Panc1 (cell line): ENCODE results near the gene PCDHGA1. TPM values are rescaled to one million over a fixed set of nuclear protein-coding genes. Genes with fewer than 3 reads are reported as not detected.
"Not testable (repeated sequence)": the region's sequence is repeated elsewhere in the genome, so short reads cannot be mapped to it uniquely, and the experiment has no call there.

Source experiments
- ATAC-seq: fragments of 200-7000 bp; cut with Tn5 transposase; 2 replicates; pipeline ENCODE4 v1.9.1; 2020; ENCODE audit warnings: mild to moderate bottlenecking, moderate library complexity
- BruUV-seq: library from RNA; stranded (reverse); fragments of 400-500 nt; replicated peaks from 2 replicates; lab custom pipeline; 2021; lab: Mats Ljungman, UMichigan
- CTCF ChIA-PET: fragments of 300-600 bp; sonication (Branson Sonifier 250); formaldehyde crosslinking; loops from one replicate; lab custom pipeline; 2022; ENCODE audit warnings: antibody characterized with exemption; lab: Charles Lee
- POLR2A ChIA-PET: fragments of 300-600 bp; sonication (Branson Sonifier 250); formaldehyde crosslinking; loops from one replicate; lab custom pipeline; 2022; ENCODE audit warnings: antibody characterized with exemption; lab: Charles Lee
- DNase-seq: peaks from one replicate; pipeline ENCODE4 v3.0.0-alpha.2; 2010; ENCODE audit warnings: low read depth, low spot score
- H3K27ac ChIP-seq: 2 replicates; pipeline ENCODE4 v1.5.1; 2011; ENCODE audit warnings: mild to moderate bottlenecking, low read length, inconsistent platforms
- H3K27me3 ChIP-seq: fragments of 200-500 bp; sonication (Bioruptor generic); 2 replicates; pipeline ENCODE4 v1.6.0; 2014; ENCODE audit warnings: low read length, inconsistent platforms; ENCODE audit not compliant: control insufficient read depth, insufficient read depth
- H3K36me3 ChIP-seq: fragments of 200-500 bp; sonication (Bioruptor generic); 2 replicates; pipeline ENCODE4 v1.5.1; 2014; ENCODE audit warnings: inconsistent platforms, mild to moderate bottlenecking, low read length, moderate library complexity; ENCODE audit not compliant: control insufficient read depth, insufficient read depth
- H3K4me1 ChIP-seq: 2 replicates; pipeline ENCODE4 v1.5.1; 2011; ENCODE audit warnings: inconsistent platforms, mild to moderate bottlenecking, low read length, moderate library complexity; ENCODE audit not compliant: control insufficient read depth, insufficient read depth
- H3K4me3 ChIP-seq, 2 experiments: 2 replicates each; pipeline ENCODE4 v1.5.1; 2011 to 2012; ENCODE audit warnings: low read depth in 2 of 2, low read length in 2 of 2, mild to moderate bottlenecking in 2 of 2, inconsistent platforms in 1 of 2, moderate library complexity in 1 of 2
- H3K9me3 ChIP-seq: fragments of 200-500 bp; sonication (Bioruptor generic); 2 replicates; pipeline ENCODE4 v1.5.1; 2014; ENCODE audit warnings: low read depth, mild to moderate bottlenecking, inconsistent platforms, low read length, moderate library complexity; ENCODE audit not compliant: control insufficient read depth, insufficient read depth
- POLR2AphosphoS5 ChIP-seq: IDR thresholded peaks from 2 replicates; pipeline ENCODE4 v1.6.1; 2012; ENCODE audit warnings: mild to moderate bottlenecking, low read depth, low read length, moderate library complexity
- SIN3A ChIP-seq: IDR thresholded peaks from 2 replicates; pipeline ENCODE4 v1.6.1; 2012; ENCODE audit warnings: low read depth, mild to moderate bottlenecking, low read length, moderate library complexity, borderline replicate concordance; ENCODE audit not compliant: insufficient read depth
- TCF7L2 ChIP-seq: IDR thresholded peaks from 2 replicates; pipeline ENCODE4 v1.6.1; 2011; ENCODE audit warnings: mild to moderate bottlenecking, low read depth, low read length, inconsistent platforms
- in situ Hi-C: cut with HindIII; loops from 2 replicates; pipeline ENCODE4 v1.10.0; 2016; ENCODE audit warnings: low sequenced_read_pairs, low pct_unique_long_range_greater_than_20kb
- intact Hi-C: fragments of 100-400 bp; cut with micrococcal nuclease; formaldehyde crosslinking; loops from one replicate; pipeline ENCODE4 v1.10.0; 2022; ENCODE audit not compliant: unreplicated experiment
- total RNA-seq: library from RNA; stranded (reverse); gene quantifications from one replicate; pipeline ENCODE4 v1.2.1, GENCODE V29; 2021; ENCODE audit not compliant: unreplicated experiment
- TF ChIP-seq, protein P1 (sequence below): fragments of 450-650 bp; IDR thresholded peaks from 2 replicates; pipeline ENCODE4 v1.5.1; 2017; ENCODE audit warnings: mild to moderate bottlenecking
- TF ChIP-seq, protein P2 (sequence below), 2 experiments: IDR thresholded peaks; 2 replicates each; pipeline ENCODE4 v1.6.1; 2011 to 2012; ENCODE audit warnings: low read depth in 2 of 2, control low read depth in 1 of 2, low read length in 1 of 2, mild to moderate bottlenecking in 1 of 2, moderate library complexity in 1 of 2; ENCODE audit not compliant: insufficient read depth in 1 of 2

The PCDHGA1 gene
- total RNA-seq, 1 experiment from 2014 or later = 0.92 TPM

DNA sequence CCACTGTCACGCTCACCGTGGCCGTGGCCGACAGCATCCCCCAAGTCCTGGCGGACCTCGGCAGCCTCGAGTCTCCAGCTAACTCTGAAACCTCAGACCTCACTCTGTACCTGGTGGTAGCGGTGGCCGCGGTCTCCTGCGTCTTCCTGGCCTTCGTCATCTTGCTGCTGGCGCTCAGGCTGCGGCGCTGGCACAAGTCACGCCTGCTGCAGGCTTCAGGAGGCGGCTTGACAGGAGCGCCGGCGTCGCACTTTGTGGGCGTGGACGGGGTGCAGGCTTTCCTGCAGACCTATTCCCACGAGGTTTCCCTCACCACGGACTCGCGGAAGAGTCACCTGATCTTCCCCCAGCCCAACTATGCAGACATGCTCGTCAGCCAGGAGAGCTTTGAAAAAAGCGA is 102.4 kb downstream of the PCDHGA1 start:
- DNase-seq, H3K9me3 ChIP-seq, H3K4me1 ChIP-seq, H3K27me3 ChIP-seq, ATAC-seq, H3K36me3 ChIP-seq, H3K4me3 ChIP-seq, intact Hi-C loops, POLR2A ChIA-PET, BruUV-seq, H3K27ac ChIP-seq, in situ Hi-C loops: not testable (repeated sequence)
- CTCF ChIA-PET = interaction anchor here (0.7 kb wide), 1 partner anchor 508 kb away, joined by 3 read pairs; no protein-coding TSS in a partner anchor

DNA sequence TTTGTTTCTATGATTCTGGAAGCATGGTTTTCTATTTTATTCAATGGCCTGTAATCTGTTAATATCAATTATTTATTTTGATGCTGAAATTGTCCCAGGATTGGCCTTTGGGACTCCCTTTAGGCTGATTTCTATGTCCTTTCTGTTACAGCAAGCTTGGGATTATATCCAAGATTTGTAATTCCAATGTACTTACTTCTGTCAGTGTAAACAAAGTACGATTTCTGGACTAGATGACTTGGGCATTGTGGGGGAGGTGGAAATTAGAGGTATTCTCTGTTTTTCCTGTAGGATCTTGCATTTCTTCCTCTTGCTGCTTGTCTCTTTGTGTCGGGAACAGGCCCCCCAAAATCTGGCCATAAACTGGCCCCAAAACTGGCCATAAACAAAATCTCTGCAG is 103.7 kb downstream of the PCDHGA1 start:
- no peak overlapping the region for H3K4me3 ChIP-seq
- no TSS peak for BruUV-seq
- in situ Hi-C loops (no loop called here), intact Hi-C loops (no loop called here)
- no peaks in the 10 kb centered on the region for H3K27me3 ChIP-seq
- POLR2A ChIA-PET = no interaction called here
- H3K9me3 ChIP-seq = no peaks in the 10 kb centered on the region; the same call in 1 of the 2 replicates
- CTCF ChIA-PET = no interaction called here
- no peak overlapping the region for H3K27ac ChIP-seq
- DNase-seq (no peak), ATAC-seq (no peak)
- H3K36me3 ChIP-seq = no peaks in the 10 kb centered on the region
- no peaks in the 10 kb centered on the region for H3K4me1 ChIP-seq
- TF ChIP-seq, protein P1, sequence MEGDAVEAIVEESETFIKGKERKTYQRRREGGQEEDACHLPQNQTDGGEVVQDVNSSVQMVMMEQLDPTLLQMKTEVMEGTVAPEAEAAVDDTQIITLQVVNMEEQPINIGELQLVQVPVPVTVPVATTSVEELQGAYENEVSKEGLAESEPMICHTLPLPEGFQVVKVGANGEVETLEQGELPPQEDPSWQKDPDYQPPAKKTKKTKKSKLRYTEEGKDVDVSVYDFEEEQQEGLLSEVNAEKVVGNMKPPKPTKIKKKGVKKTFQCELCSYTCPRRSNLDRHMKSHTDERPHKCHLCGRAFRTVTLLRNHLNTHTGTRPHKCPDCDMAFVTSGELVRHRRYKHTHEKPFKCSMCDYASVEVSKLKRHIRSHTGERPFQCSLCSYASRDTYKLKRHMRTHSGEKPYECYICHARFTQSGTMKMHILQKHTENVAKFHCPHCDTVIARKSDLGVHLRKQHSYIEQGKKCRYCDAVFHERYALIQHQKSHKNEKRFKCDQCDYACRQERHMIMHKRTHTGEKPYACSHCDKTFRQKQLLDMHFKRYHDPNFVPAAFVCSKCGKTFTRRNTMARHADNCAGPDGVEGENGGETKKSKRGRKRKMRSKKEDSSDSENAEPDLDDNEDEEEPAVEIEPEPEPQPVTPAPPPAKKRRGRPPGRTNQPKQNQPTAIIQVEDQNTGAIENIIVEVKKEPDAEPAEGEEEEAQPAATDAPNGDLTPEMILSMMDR = no peak
- TF ChIP-seq, protein P2, sequence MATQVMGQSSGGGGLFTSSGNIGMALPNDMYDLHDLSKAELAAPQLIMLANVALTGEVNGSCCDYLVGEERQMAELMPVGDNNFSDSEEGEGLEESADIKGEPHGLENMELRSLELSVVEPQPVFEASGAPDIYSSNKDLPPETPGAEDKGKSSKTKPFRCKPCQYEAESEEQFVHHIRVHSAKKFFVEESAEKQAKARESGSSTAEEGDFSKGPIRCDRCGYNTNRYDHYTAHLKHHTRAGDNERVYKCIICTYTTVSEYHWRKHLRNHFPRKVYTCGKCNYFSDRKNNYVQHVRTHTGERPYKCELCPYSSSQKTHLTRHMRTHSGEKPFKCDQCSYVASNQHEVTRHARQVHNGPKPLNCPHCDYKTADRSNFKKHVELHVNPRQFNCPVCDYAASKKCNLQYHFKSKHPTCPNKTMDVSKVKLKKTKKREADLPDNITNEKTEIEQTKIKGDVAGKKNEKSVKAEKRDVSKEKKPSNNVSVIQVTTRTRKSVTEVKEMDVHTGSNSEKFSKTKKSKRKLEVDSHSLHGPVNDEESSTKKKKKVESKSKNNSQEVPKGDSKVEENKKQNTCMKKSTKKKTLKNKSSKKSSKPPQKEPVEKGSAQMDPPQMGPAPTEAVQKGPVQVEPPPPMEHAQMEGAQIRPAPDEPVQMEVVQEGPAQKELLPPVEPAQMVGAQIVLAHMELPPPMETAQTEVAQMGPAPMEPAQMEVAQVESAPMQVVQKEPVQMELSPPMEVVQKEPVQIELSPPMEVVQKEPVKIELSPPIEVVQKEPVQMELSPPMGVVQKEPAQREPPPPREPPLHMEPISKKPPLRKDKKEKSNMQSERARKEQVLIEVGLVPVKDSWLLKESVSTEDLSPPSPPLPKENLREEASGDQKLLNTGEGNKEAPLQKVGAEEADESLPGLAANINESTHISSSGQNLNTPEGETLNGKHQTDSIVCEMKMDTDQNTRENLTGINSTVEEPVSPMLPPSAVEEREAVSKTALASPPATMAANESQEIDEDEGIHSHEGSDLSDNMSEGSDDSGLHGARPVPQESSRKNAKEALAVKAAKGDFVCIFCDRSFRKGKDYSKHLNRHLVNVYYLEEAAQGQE (IDR thresholded peaks at IDR 0.05; ENCODE audit: insufficient read depth in 1 of 2, low read depth in 2 of 2, low read length in 1 of 2) = no peak
- TF ChIP-seq TCF7L2 (no peak), POLR2AphosphoS5 (no peak), SIN3A (no peak)

DNA sequence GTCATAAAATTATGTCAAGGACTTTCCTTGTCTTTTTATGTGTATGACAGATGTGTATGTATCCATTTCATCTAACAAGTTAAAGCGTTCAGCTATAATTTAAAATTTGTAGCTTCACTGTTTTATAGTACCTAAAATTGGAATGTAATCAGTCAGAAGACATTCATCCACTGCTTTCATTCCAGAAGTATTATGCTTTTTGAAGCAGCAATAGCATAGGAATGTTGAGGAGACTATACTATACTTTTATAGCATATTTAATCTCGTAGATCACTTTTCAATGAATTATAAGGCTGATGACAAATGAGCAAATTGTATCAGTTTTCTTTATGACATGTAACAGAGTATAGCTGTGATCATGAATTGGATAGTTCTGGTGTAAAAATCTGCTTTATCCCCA is 106.9 kb downstream of the PCDHGA1 start:
- Histone ChIP-seq H3K4me1 (no peaks in the 10 kb centered on the region), H3K36me3 (no peaks in the 10 kb centered on the region), H3K4me3 (no peak overlapping the region), H3K27me3 (no peaks in the 10 kb centered on the region), H3K27ac (no peak overlapping the region), H3K9me3 (no peaks in the 10 kb centered on the region; the same call in 1 of the 2 replicates)
- BruUV-seq = no TSS peak
- CTCF ChIA-PET = interaction anchor here (0.6 kb wide), 1 partner anchor 101 kb away, joined by 3 read pairs; no protein-coding TSS in a partner anchor
- ATAC-seq = no peak
- intact Hi-C loops (no loop called here), in situ Hi-C loops (no loop called here)
- TF ChIP-seq TCF7L2 (no peak), POLR2AphosphoS5 (no peak), SIN3A (no peak)
- TF ChIP-seq, protein P1 = no peak
- TF ChIP-seq, protein P2 (IDR thresholded peaks at IDR 0.05; ENCODE audit: insufficient read depth in 1 of 2, low read depth in 2 of 2, low read length in 1 of 2) = no peak
- POLR2A ChIA-PET = no interaction called here
- no peak for DNase-seq
